A673 (cell line): ENCODE data around the gene MUL1. TPM values are rescaled to one million over a fixed set of nuclear protein-coding genes. Genes with fewer than 3 reads are reported as not detected.

ENCODE experiments used
- BruUV-seq: library from RNA; stranded (reverse); fragments of 400-500 nt; replicated peaks from 2 replicates; lab custom pipeline; 2021; lab: Mats Ljungman, UMichigan
- CTCF ChIA-PET: fragments of 300-600 bp; sonication (Branson Sonifier 250); formaldehyde crosslinking; loops from one replicate; lab custom pipeline; 2022; ENCODE audit warnings: antibody characterized with exemption; lab: Charles Lee
- POLR2A ChIA-PET: fragments of 300-600 bp; sonication (Branson Sonifier 250); formaldehyde crosslinking; loops from one replicate; lab custom pipeline; 2022; ENCODE audit warnings: antibody characterized with exemption; ENCODE audit not compliant: low non-redundant PET; lab: Charles Lee
- DNase-seq: peaks from one replicate; pipeline ENCODE4 v3.0.0-alpha.2; 2015; ENCODE audit warnings: low spot score
- H3K27ac ChIP-seq: fragments of 200-600 bp; sonication (generic); 2 replicates; pipeline ENCODE4 v1.5.1; 2016; ENCODE audit warnings: mixed run types, low read depth, mild to moderate bottlenecking, mixed read lengths, antibody characterized with exemption, low read length; ENCODE audit not compliant: poor library complexity, severe bottlenecking
- H3K27me3 ChIP-seq: fragments of 200-600 bp; sonication (generic); replicated peaks from 2 replicates; pipeline ENCODE4 v1.6.1; 2017; ENCODE audit warnings: mixed run types, low read depth, mild to moderate bottlenecking, mixed read lengths, antibody characterized with exemption, low read length; ENCODE audit not compliant: insufficient read depth, poor library complexity
- H3K36me3 ChIP-seq: fragments of 200-600 bp; sonication (generic); 2 replicates; pipeline ENCODE4 v1.6.1; 2016; ENCODE audit warnings: mixed run types, mild to moderate bottlenecking, mixed read lengths, antibody characterized with exemption, low read length; ENCODE audit not compliant: insufficient read depth, poor library complexity, severe bottlenecking
- H3K4me1 ChIP-seq: fragments of 200-600 bp; sonication (generic); 2 replicates; pipeline ENCODE4 v1.6.1; 2017; ENCODE audit warnings: mixed run types, mild to moderate bottlenecking, mixed read lengths, antibody characterized with exemption, low read length; ENCODE audit not compliant: insufficient read depth, poor library complexity, severe bottlenecking
- H3K4me3 ChIP-seq: fragments of 200-600 bp; sonication (generic); 2 replicates; pipeline ENCODE4 v1.5.1; 2016; ENCODE audit warnings: low read depth, mixed run types, mild to moderate bottlenecking, mixed read lengths, low read length; ENCODE audit not compliant: poor library complexity, severe bottlenecking
- H3K9me3 ChIP-seq: fragments of 200-600 bp; sonication (generic); 2 replicates; pipeline ENCODE4 v1.6.1; 2016; ENCODE audit warnings: mixed run types, low read depth, mild to moderate bottlenecking, mixed read lengths, antibody characterized with exemption, low read length; ENCODE audit not compliant: poor library complexity, severe bottlenecking
- CTCF ChIP-seq: fragments of 300-800, 200-600 bp; sonication (generic); conservative IDR thresholded peaks from 2 replicates; pipeline ENCODE4 v1.5.1; 2017; ENCODE audit warnings: low read depth, mild to moderate bottlenecking, antibody characterized with exemption, low read length, moderate library complexity, mixed read lengths
- EZH2 ChIP-seq: fragments of 200-600 bp; sonication (generic); IDR thresholded peaks from 2 replicates; pipeline ENCODE4 v1.6.1; 2017; ENCODE audit warnings: borderline replicate concordance, low read depth, mild to moderate bottlenecking, mixed read lengths, antibody characterized with exemption, low read length; ENCODE audit not compliant: poor library complexity, severe bottlenecking
- intact Hi-C: fragments of 100-400 bp; cut with micrococcal nuclease; formaldehyde crosslinking; loops from one replicate; pipeline ENCODE4 v1.10.0; 2022; ENCODE audit not compliant: unreplicated experiment
- total RNA-seq: library from RNA; stranded (reverse); gene quantifications from 2 replicates; pipeline ENCODE4 v1.2.3, GENCODE V29; 2021

The MUL1 gene
- total RNA-seq, 1 experiment from 2014 or later, result 21.6 TPM

- H3K36me3 ChIP-seq, result no peaks in the 10 kb centered on the region
- POLR2A ChIA-PET, result no interaction called here
- no TSS peak for BruUV-seq
- no peaks in the 10 kb centered on the region for H3K4me1 ChIP-seq
- H3K4me3 ChIP-seq, result no peak overlapping the region
- H3K9me3 ChIP-seq, result no peaks in the 10 kb centered on the region
- DNase-seq, result no peak
- intact Hi-C loops, result no loop called here
- no peak overlapping the region for H3K27ac ChIP-seq
- TF ChIP-seq CTCF (no peak), EZH2 (no peak)
- CTCF ChIA-PET, result interaction anchor here (0.7 kb wide), 1 partner anchor 37 kb away, joined by 3 read pairs; no protein-coding TSS in a partner anchor
- peaks cover 47% of the 10 kb centered on the region for H3K27me3 ChIP-seq
Observed at GRCh38 chr1:20538227-20538626, 30.3 kb upstream of the MUL1 start.

- no peak overlapping the region for H3K27ac ChIP-seq
- no TSS peak for BruUV-seq
- no peak for TF ChIP-seq CTCF
- TF ChIP-seq EZH2, result no peak
- no peaks in the 10 kb centered on the region for H3K36me3 ChIP-seq
- intact Hi-C loops, result no loop called here
- CTCF ChIA-PET, result no interaction called here
- no peak overlapping the region for H3K4me3 ChIP-seq
- no peaks in the 10 kb centered on the region for H3K4me1 ChIP-seq
- no peaks in the 10 kb centered on the region for H3K9me3 ChIP-seq
- peaks cover 49% of the 10 kb centered on the region for H3K27me3 ChIP-seq
- POLR2A ChIA-PET, result no interaction called here
- no peak for DNase-seq
Observed at GRCh38 chr1:20534659-20535417, 26.9 kb upstream of the MUL1 start.

- Histone ChIP-seq H3K36me3 (no peaks in the 10 kb centered on the region), H3K4me1 (no peaks in the 10 kb centered on the region), H3K9me3 (no peaks in the 10 kb centered on the region), H3K27ac (no peak overlapping the region), H3K4me3 (no peak overlapping the region), H3K27me3 (peaks cover 61% of the 10 kb centered on the region)
- TF ChIP-seq EZH2, result no peak
- no peak for TF ChIP-seq CTCF
- DNase-seq, result no peak
- no TSS peak for BruUV-seq
- ChIA-PET CTCF (no interaction called here), POLR2A (no interaction called here)
- intact Hi-C loops, result no loop called here
Observed at GRCh38 chr1:20533635-20534034, 25.7 kb upstream of the MUL1 start.
